ENCODE data around the gene ROBO1.

ROBO1 gene

GRCh38 chr3:78870484-78870883, 897.3 kb downstream of the ROBO1 start:
- peaks cover 6% of the 10 kb centered on the region for H3K36me3 Mint-ChIP-seq (ENCODE audit: low read depth)
- no peak for TF ChIP-seq CTCF (IDR thresholded peaks at IDR 0.05)
- no peak overlapping the region for H3K4me3 Mint-ChIP-seq
- H3K9me3 Mint-ChIP-seq: no peaks in the 10 kb centered on the region
- peaks cover 72% of the 10 kb centered on the region for H3K4me1 Mint-ChIP-seq
- H3K27me3 Mint-ChIP-seq (ENCODE audit: low read depth, poor library complexity): no peaks in the 10 kb centered on the region
- H3K27ac Mint-ChIP-seq: peak overlapping the region; percentile 14
- no peak for DNase-seq

GRCh38 chr3:78868570-78868969, 899.2 kb downstream of the ROBO1 start:
- DNase-seq: no peak
- Mint-ChIP-seq H3K4me3 (no peak overlapping the region), H3K27me3 (ENCODE audit: low read depth, poor library complexity) (no peaks in the 10 kb centered on the region), H3K9me3 (no peaks in the 10 kb centered on the region), H3K27ac (no peak overlapping the region), H3K4me1 (peaks cover 73% of the 10 kb centered on the region), H3K36me3 (ENCODE audit: low read depth) (no peaks in the 10 kb centered on the region)
- no peak for TF ChIP-seq CTCF (IDR thresholded peaks at IDR 0.05)

GRCh38 chr3:78867409-78868372, 900.1 kb downstream of the ROBO1 start:
- no peak for DNase-seq
- H3K4me3 Mint-ChIP-seq: no peak overlapping the region
- H3K27me3 Mint-ChIP-seq (ENCODE audit: low read depth, poor library complexity): no peaks in the 10 kb centered on the region
- H3K36me3 Mint-ChIP-seq (ENCODE audit: low read depth): no peaks in the 10 kb centered on the region
- H3K4me1 Mint-ChIP-seq: peaks cover 64% of the 10 kb centered on the region
- H3K27ac Mint-ChIP-seq: peak overlapping the region; percentile 82
- no peak for TF ChIP-seq CTCF (IDR thresholded peaks at IDR 0.05)
- H3K9me3 Mint-ChIP-seq: no peaks in the 10 kb centered on the region

GRCh38 chr3:78863306-78864203, 904.2 kb downstream of the ROBO1 start:
- peak overlapping the region; percentile 62 for H3K27ac Mint-ChIP-seq
- peaks cover 35% of the 10 kb centered on the region for H3K36me3 Mint-ChIP-seq (ENCODE audit: low read depth)
- no peak for DNase-seq
- peaks cover 18% of the 10 kb centered on the region for H3K9me3 Mint-ChIP-seq
- peaks cover 45% of the 10 kb centered on the region for H3K4me1 Mint-ChIP-seq
- H3K27me3 Mint-ChIP-seq (ENCODE audit: low read depth, poor library complexity): no peaks in the 10 kb centered on the region
- no peak overlapping the region for H3K4me3 Mint-ChIP-seq
- TF ChIP-seq CTCF (IDR thresholded peaks at IDR 0.05): no peak

GRCh38 chr3:78861156-78861555, 906.6 kb downstream of the ROBO1 start:
- Mint-ChIP-seq H3K27me3 (ENCODE audit: low read depth, poor library complexity) (no peaks in the 10 kb centered on the region), H3K27ac (no peak overlapping the region), H3K9me3 (peaks cover 18% of the 10 kb centered on the region), H3K4me1 (peaks cover 39% of the 10 kb centered on the region), H3K4me3 (no peak overlapping the region), H3K36me3 (ENCODE audit: low read depth) (peaks cover 35% of the 10 kb centered on the region)
- no peak for TF ChIP-seq CTCF (IDR thresholded peaks at IDR 0.05)
- no peak for DNase-seq
